Measurements from ENCODE around the gene TNPO3.

GRCh38 chr7:128910569-128910945 lies 144.4 kb downstream of the TNPO3 start, which contains the start of gene KCP:
- no peak for TF ChIP-seq CTCF (IDR thresholded peaks at IDR 0.05)
- no peak for TF ChIP-seq EZH2phosphoT487 (IDR thresholded peaks at IDR 0.05)
- TF ChIP-seq EZH2 (IDR thresholded peaks at IDR 0.05) = no peak

All from neural progenitor cell (in vitro differentiated cells).